Thymus (tissue), 11 donors: ENCODE measurements around the gene ARID4B. TPM values are rescaled to one million over a fixed set of nuclear protein-coding genes. Genes with fewer than 3 reads are reported as not detected.

Source experiments
- DNase-seq, 9 donors: peaks; one replicate each; pipeline ENCODE4 v3.0.0-alpha.2; 2013; ENCODE audit warnings: low spot score in 9 of 9, low read depth in 6 of 9, missing footprints in 1 of 9
- H3K27ac ChIP-seq, 2 donors: one replicate each; pipeline ENCODE4 v1.5.1; 2013; ENCODE audit warnings: control low read depth in 1 of 2, low read depth in 1 of 2, low read length in 1 of 2, mild to moderate bottlenecking in 1 of 2, moderate library complexity in 1 of 2
- H3K27me3 ChIP-seq, 2 donors: one replicate each; pipeline ENCODE4 v1.5.1; 2013; ENCODE audit warnings: low read length in 1 of 2; ENCODE audit not compliant: control insufficient read depth in 2 of 2, insufficient read depth in 1 of 2
- H3K36me3 ChIP-seq, 2 donors: one replicate each; pipeline ENCODE4 v1.5.1; 2013; ENCODE audit warnings: low read length in 1 of 2, mild to moderate bottlenecking in 1 of 2, moderate library complexity in 1 of 2; ENCODE audit not compliant: control insufficient read depth in 2 of 2, insufficient read depth in 2 of 2
- H3K4me1 ChIP-seq, 2 donors: one replicate each; pipeline ENCODE4 v1.5.1; 2013; ENCODE audit warnings: low read length in 2 of 2; ENCODE audit not compliant: control insufficient read depth in 2 of 2, insufficient read depth in 2 of 2
- H3K4me3 ChIP-seq, 2 donors: one replicate each; pipeline ENCODE4 v1.5.1; 2013; ENCODE audit warnings: low read length in 2 of 2, control low read depth in 1 of 2, mild to moderate bottlenecking in 1 of 2
- H3K9me3 ChIP-seq, 2 donors: one replicate each; pipeline ENCODE4 v1.5.1; 2013; ENCODE audit warnings: low read length in 1 of 2, mild to moderate bottlenecking in 1 of 2; ENCODE audit not compliant: control insufficient read depth in 2 of 2, insufficient read depth in 1 of 2
- WGBS: extraction: QIAGEN DNeasy Blood & Tissue Kit; methylation state at CpG from one replicate; pipeline ENCODE4 v1.1.7; 2013; 5-methylcytosine and 5-hydroxymethylcytosine counted together
- polyA plus RNA-seq: library from polyadenylated mRNA; stranded (reverse); fragments of 200-250 nt; gene quantifications from one replicate; pipeline ENCODE4 v1.2.3, GENCODE V29; 2013
- total RNA-seq: library from RNA; stranded (reverse); fragments of 120-200 nt; gene quantifications from one replicate; pipeline ENCODE4 v1.2.4, GENCODE V29; 2013
- donor health status: healthy.

Gene ARID4B
- total and polyA plus RNA-seq, 2 donors: 36.9 to 41.8 TPM

GRCh38 chr1:235199441-235199840 lies 128.5 kb downstream of the ARID4B start:
- H3K36me3 ChIP-seq: peaks cover 11 to 16% of the 10 kb centered on the region in 2 donors
- no peaks in the 10 kb centered on the region for H3K4me1 ChIP-seq
- H3K9me3 ChIP-seq: no peaks in the 10 kb centered on the region
- DNase-seq: peak in 2 of 9 donors; percentile 11 to 42
- WGBS: 68% methylated on average over 6 of the region's 6 CpGs
- no peak overlapping the region for H3K27ac ChIP-seq
- H3K27me3 ChIP-seq: no peaks in the 10 kb centered on the region
- no peak overlapping the region for H3K4me3 ChIP-seq

- no peak for DNase-seq
- no peaks in the 10 kb centered on the region for H3K4me1 ChIP-seq
- no peaks in the 10 kb centered on the region for H3K9me3 ChIP-seq
- H3K27ac ChIP-seq: no peak overlapping the region
- no peak overlapping the region for H3K4me3 ChIP-seq
- H3K27me3 ChIP-seq: no peaks in the 10 kb centered on the region
- H3K36me3 ChIP-seq: peaks cover 10 to 62% of the 10 kb centered on the region in 2 donors
Observed at GRCh38 chr1:235190431-235190830, 137.5 kb downstream of the ARID4B start.

GRCh38 chr1:235187316-235187715 lies 140.7 kb downstream of the ARID4B start:
- H3K9me3 ChIP-seq: no peaks in the 10 kb centered on the region
- no peak overlapping the region for H3K27ac ChIP-seq
- no peaks in the 10 kb centered on the region for H3K27me3 ChIP-seq
- DNase-seq: no peak
- 95% methylated on average over 4 of the region's 4 CpGs for WGBS
- H3K36me3 ChIP-seq: peaks cover 8 to 52% of the 10 kb centered on the region in 2 donors
- H3K4me3 ChIP-seq: no peak overlapping the region
- H3K4me1 ChIP-seq: no peaks in the 10 kb centered on the region

GRCh38 chr1:235181561-235182245 lies 146.3 kb downstream of the ARID4B start:
- Histone ChIP-seq H3K4me3 (no peak overlapping the region), H3K36me3 (peaks cover 17 to 48% of the 10 kb centered on the region in 2 donors), H3K4me1 (no peaks in the 10 kb centered on the region), H3K27ac (no peak overlapping the region), H3K9me3 (no peaks in the 10 kb centered on the region), H3K27me3 (no peaks in the 10 kb centered on the region)
- DNase-seq: no peak
- 97% methylated on average over 8 of the region's 8 CpGs for WGBS

- 96% methylated on average over 5 of the region's 5 CpGs for WGBS
Observed at GRCh38 chr1:235180916-235181460, 147.0 kb downstream of the ARID4B start.

GRCh38 chr1:235176486-235176885 lies 151.5 kb downstream of the ARID4B start:
- H3K27me3 ChIP-seq: no peaks in the 10 kb centered on the region
- H3K4me3 ChIP-seq: no peak overlapping the region
- no peak for DNase-seq
- over 99% methylated on average over 7 of the region's 7 CpGs for WGBS
- no peaks in the 10 kb centered on the region for H3K4me1 ChIP-seq
- peaks cover 33 to 64% of the 10 kb centered on the region in 2 donors for H3K36me3 ChIP-seq
- H3K27ac ChIP-seq: no peak overlapping the region
- H3K9me3 ChIP-seq: no peaks in the 10 kb centered on the region

More at GRCh38 chr1:235180916-235181460, 147.0 kb downstream of the ARID4B start:
- Histone ChIP-seq H3K4me1 (no peaks in the 10 kb centered on the region), H3K36me3 (peaks cover 21 to 49% of the 10 kb centered on the region in 2 donors), H3K4me3 (no peak overlapping the region), H3K27ac (no peak overlapping the region), H3K9me3 (no peaks in the 10 kb centered on the region), H3K27me3 (no peaks in the 10 kb centered on the region)
- no peak for DNase-seq

- Histone ChIP-seq H3K27ac (no peak overlapping the region), H3K36me3 (peaks cover 39 to 62% of the 10 kb centered on the region in 2 donors), H3K4me1 (no peaks in the 10 kb centered on the region), H3K4me3 (no peak overlapping the region), H3K27me3 (no peaks in the 10 kb centered on the region), H3K9me3 (no peaks in the 10 kb centered on the region)
- no peak for DNase-seq
Observed at GRCh38 chr1:235169986-235170385, 158.0 kb downstream of the ARID4B start.

GRCh38 chr1:235168375-235168774 lies 159.6 kb downstream of the ARID4B start:
- no peaks in the 10 kb centered on the region for H3K27me3 ChIP-seq
- no peak overlapping the region for H3K27ac ChIP-seq
- peaks cover 28 to 49% of the 10 kb centered on the region in 2 donors for H3K36me3 ChIP-seq
- WGBS: 98% methylated on average over 3 of the region's 3 CpGs
- H3K4me3 ChIP-seq: no peak overlapping the region
- H3K4me1 ChIP-seq: no peaks in the 10 kb centered on the region
- no peak for DNase-seq
- no peaks in the 10 kb centered on the region for H3K9me3 ChIP-seq

- peak in 1 of 9 donors; percentile 1 for DNase-seq
- 71% methylated on average over 21 of the region's 21 CpGs for WGBS
- peaks cover 14 to 28% of the 10 kb centered on the region in 2 donors for H3K36me3 ChIP-seq
- H3K9me3 ChIP-seq: no peaks in the 10 kb centered on the region
- peak overlapping the region; percentile 75 to 99 for H3K27ac ChIP-seq
- no peaks in the 10 kb centered on the region for H3K27me3 ChIP-seq
- H3K4me3 ChIP-seq: peak overlapping the region; percentile 75 to 96
- peaks cover 12 to 14% of the 10 kb centered on the region in 2 donors for H3K4me1 ChIP-seq
Observed at GRCh38 chr1:235161685-235162327, 166.2 kb downstream of the ARID4B start.
